ENCODE measurements around the gene SMARCD1. TPM values are rescaled to one million over a fixed set of nuclear protein-coding genes. Genes with fewer than 3 reads are reported as not detected.

Gene SMARCD1
- total and polyA plus RNA-seq, 4 donors, result 4.6 to 24.4 (median 15.3) TPM

DNA sequence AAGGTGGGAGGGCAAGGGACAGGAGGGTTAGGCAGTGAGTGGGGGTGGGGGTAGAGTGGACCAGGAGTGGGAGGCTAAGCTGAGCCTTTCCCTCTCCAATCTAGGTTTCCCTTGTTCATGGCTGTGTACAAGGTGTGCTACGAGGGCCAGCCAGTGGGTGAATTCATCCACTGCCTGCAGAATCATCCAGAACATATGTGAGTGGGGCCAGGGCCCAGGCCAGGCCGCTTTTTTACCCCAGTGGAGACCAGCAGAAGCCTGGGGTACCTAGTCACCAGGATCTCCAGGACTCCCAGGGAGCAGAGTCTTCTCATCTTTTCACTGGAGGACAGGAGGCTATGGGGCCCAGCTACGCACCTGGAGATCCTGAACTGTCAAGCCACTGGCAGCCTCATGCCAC, 24.2 kb downstream of the SMARCD1 start:
- H3K4me3 ChIP-seq (ENCODE audit: low read depth in 1 of 3, low read length in 3 of 3), result no peak overlapping the region
- H3K4me1 ChIP-seq (ENCODE audit: control insufficient read depth in 4 of 4, insufficient read depth in 4 of 4, low read length in 3 of 4), result peaks cover 22 to 77% (median 58%) of the 10 kb centered on the region in 4 donors
- no peak overlapping the region for H3K9ac ChIP-seq (ENCODE audit: low read depth in 1 of 2, low read length in 2 of 2)
- no peaks in the 10 kb centered on the region for H3K27me3 ChIP-seq (ENCODE audit: control insufficient read depth in 4 of 4, insufficient read depth in 4 of 4, low read length in 3 of 4)
- WGBS, result 78% methylated on average over 3 of the region's 3 CpGs
- no peaks in the 10 kb centered on the region for H3K9me3 ChIP-seq (ENCODE audit: control insufficient read depth in 4 of 4, low read length in 3 of 4)
- peaks cover 0 to 8% (median 3%) of the 10 kb centered on the region in 4 donors for H3K36me3 ChIP-seq (ENCODE audit: control insufficient read depth in 4 of 4, insufficient read depth in 3 of 4, low read depth in 1 of 4, low read length in 3 of 4)
- peak overlapping the region; percentile 87 to 95 for H3K27ac ChIP-seq (ENCODE audit: low read depth in 1 of 2, low read length in 2 of 2)
- no peak for TF ChIP-seq JUND (IDR thresholded peaks at IDR 0.05)
- no peak for TF ChIP-seq FOXA1 (IDR thresholded peaks at IDR 0.05)
- TF ChIP-seq SP1 (IDR thresholded peaks at IDR 0.05), result no peak
- no peak for TF ChIP-seq MAX (IDR thresholded peaks at IDR 0.05)
- no peak for TF ChIP-seq RAD21 (IDR thresholded peaks at IDR 0.05)
- peak in 1 of 2 donors; percentile 4 for TF ChIP-seq RXRA (IDR thresholded peaks at IDR 0.05)
- no peak for DNase-seq (ENCODE audit: low spot score)

DNA sequence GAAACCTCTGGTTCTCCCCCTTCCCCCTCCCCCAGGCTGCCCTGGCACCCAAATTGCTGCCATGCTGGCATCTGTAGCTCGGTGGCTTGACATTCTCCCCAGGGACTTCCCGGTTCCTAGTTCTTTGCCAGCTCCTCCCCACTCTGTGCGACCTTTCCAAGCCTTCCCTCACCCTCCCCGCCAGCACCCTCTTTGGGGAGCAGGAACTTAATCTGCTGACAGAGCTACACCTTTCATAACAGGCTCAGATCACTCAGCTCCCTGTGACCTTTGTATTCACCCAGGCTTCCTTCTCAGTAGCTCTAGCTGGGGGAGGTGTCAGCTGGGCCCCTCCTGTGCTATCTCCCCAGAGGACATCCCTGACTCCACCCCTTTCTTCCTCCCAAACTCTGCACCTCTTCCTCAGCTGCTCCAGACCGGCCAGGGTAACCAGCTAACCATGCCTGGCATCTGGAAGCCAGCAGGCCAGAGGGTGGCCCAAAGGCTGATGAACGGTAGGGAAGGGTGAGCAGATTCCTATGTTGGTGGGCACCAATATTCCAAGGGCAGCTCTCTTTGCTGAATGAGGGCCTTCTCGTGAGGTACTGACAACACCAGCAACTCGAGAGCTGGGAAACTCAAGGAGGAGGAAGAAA, 25.1 kb downstream of the SMARCD1 start:
- Histone ChIP-seq H3K9me3 (ENCODE audit: control insufficient read depth in 4 of 4, low read length in 3 of 4) (no peaks in the 10 kb centered on the region), H3K4me1 (ENCODE audit: control insufficient read depth in 4 of 4, insufficient read depth in 4 of 4, low read length in 3 of 4) (peaks cover 22 to 69% (median 53%) of the 10 kb centered on the region in 4 donors), H3K4me3 (ENCODE audit: low read depth in 1 of 3, low read length in 3 of 3) (peak overlapping the region in 2 of 3 donors; percentile 6 to 31), H3K36me3 (ENCODE audit: control insufficient read depth in 4 of 4, insufficient read depth in 3 of 4, low read depth in 1 of 4, low read length in 3 of 4) (peaks cover 0 to 8% (median 3%) of the 10 kb centered on the region in 4 donors), H3K27me3 (ENCODE audit: control insufficient read depth in 4 of 4, insufficient read depth in 4 of 4, low read length in 3 of 4) (no peaks in the 10 kb centered on the region), H3K9ac (ENCODE audit: low read depth in 1 of 2, low read length in 2 of 2) (peak overlapping the region; percentile 40 to 48), H3K27ac (ENCODE audit: low read depth in 1 of 2, low read length in 2 of 2) (peak overlapping the region; percentile 87 to 95)
- peak; percentile 51 for DNase-seq (ENCODE audit: low spot score)
- no peak for TF ChIP-seq EGR1 (IDR thresholded peaks at IDR 0.05; ENCODE audit: low read depth in 2 of 2)
- peak; percentile 94 for TF ChIP-seq SP1 (IDR thresholded peaks at IDR 0.05)
- TF ChIP-seq, protein P1, sequence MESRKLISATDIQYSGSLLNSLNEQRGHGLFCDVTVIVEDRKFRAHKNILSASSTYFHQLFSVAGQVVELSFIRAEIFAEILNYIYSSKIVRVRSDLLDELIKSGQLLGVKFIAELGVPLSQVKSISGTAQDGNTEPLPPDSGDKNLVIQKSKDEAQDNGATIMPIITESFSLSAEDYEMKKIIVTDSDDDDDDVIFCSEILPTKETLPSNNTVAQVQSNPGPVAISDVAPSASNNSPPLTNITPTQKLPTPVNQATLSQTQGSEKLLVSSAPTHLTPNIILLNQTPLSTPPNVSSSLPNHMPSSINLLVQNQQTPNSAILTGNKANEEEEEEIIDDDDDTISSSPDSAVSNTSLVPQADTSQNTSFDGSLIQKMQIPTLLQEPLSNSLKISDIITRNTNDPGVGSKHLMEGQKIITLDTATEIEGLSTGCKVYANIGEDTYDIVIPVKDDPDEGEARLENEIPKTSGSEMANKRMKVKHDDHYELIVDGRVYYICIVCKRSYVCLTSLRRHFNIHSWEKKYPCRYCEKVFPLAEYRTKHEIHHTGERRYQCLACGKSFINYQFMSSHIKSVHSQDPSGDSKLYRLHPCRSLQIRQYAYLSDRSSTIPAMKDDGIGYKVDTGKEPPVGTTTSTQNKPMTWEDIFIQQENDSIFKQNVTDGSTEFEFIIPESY (IDR thresholded peaks at IDR 0.05), result no peak
- TF ChIP-seq, protein P2, sequence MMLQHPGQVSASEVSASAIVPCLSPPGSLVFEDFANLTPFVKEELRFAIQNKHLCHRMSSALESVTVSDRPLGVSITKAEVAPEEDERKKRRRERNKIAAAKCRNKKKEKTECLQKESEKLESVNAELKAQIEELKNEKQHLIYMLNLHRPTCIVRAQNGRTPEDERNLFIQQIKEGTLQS (IDR thresholded peaks at IDR 0.05), result no peak
- peak; percentile 51 for TF ChIP-seq YY1 (IDR thresholded peaks at IDR 0.05)
- no peak for TF ChIP-seq FOXA1 (IDR thresholded peaks at IDR 0.05)
- peak; percentile 66 for TF ChIP-seq MAX (IDR thresholded peaks at IDR 0.05)
- TF ChIP-seq NR2F2 (IDR thresholded peaks at IDR 0.05), result peak; percentile 63
- peak; percentile 50 to 51 for TF ChIP-seq JUND (IDR thresholded peaks at IDR 0.05)
- TF ChIP-seq HNF4A (conservative IDR thresholded peaks at IDR 0.05), result peak; percentile 82 to 85
- no peak for TF ChIP-seq FOXA2 (IDR thresholded peaks at IDR 0.05)
- TF ChIP-seq RAD21 (IDR thresholded peaks at IDR 0.05), result peak in 1 of 2 donors; percentile 42
- peak; percentile 50 for TF ChIP-seq REST (IDR thresholded peaks at IDR 0.05)
- no peak for TF ChIP-seq CTCF (IDR thresholded peaks at IDR 0.05; ENCODE audit: low read depth, low read length, missing input control)
- TF ChIP-seq RXRA (IDR thresholded peaks at IDR 0.05), result peak; percentile 79 to 86
- peak; percentile 74 for TF ChIP-seq HNF4G (IDR thresholded peaks at IDR 0.05)
- WGBS, result 13% methylated on average over 8 of the region's 8 CpGs
